HCT116 (cell line): ENCODE data around the gene TBC1D32. TPM values are rescaled to one million over a fixed set of nuclear protein-coding genes. Genes with fewer than 3 reads are reported as not detected.

Source experiments
- ATAC-seq: fragments of 200-7000 bp; cut with Tn5 transposase; 2 replicates; pipeline ENCODE4 v1.9.1; 2020; ENCODE audit warnings: mild to moderate bottlenecking, moderate library complexity
- BruUV-seq: library from RNA; stranded (reverse); fragments of 400-500 nt; replicated peaks from 2 replicates; lab custom pipeline; 2021; lab: Mats Ljungman, UMichigan
- CTCF ChIA-PET: fragments of 300-600 bp; sonication (Branson Sonifier 250); formaldehyde crosslinking; loops from one replicate; lab custom pipeline; 2021; ENCODE audit warnings: antibody characterized with exemption; lab: Charles Lee
- POLR2A ChIA-PET: fragments of 300-600, 350-600 bp; sonication (Branson Sonifier 250); formaldehyde crosslinking; loops from one replicate; lab custom pipeline; 2021; ENCODE audit warnings: antibody characterized with exemption; lab: Charles Lee
- RAD21 ChIA-PET, 2 experiments: fragments of 300-600 bp; sonication (Branson Sonifier 250); formaldehyde crosslinking; loops; one replicate each; lab custom pipeline; 2023; ENCODE audit warnings: low total read pairs in 2 of 2; ENCODE audit not compliant: uncharacterized antibody in 2 of 2, unreplicated experiment in 2 of 2, low non-redundant PET in 1 of 2; lab: Charles Lee
- DNase-seq: peaks from one replicate; pipeline ENCODE4 v3.0.0-alpha.2; 2010; ENCODE audit warnings: low read depth, low spot score
- H2AFZ ChIP-seq: fragments of 200-600 bp; shearing (Covaris generic), sonication (generic); 2 replicates; pipeline ENCODE4 v1.6.1; 2017; ENCODE audit warnings: low read depth, mixed run types, mixed read lengths, antibody characterized with exemption, low read length; ENCODE audit not compliant: poor library complexity, severe bottlenecking
- H3K27ac ChIP-seq: 2 replicates; pipeline ENCODE4 v1.5.1; 2012; ENCODE audit warnings: low read depth, low read length
- H3K27me3 ChIP-seq: fragments of 200-600 bp; sonication (generic); 2 replicates; pipeline ENCODE4 v1.6.1; 2016; ENCODE audit warnings: mixed run types, low read length, mixed read lengths; ENCODE audit not compliant: insufficient read depth
- H3K36me3 ChIP-seq, 2 experiments: fragments of 200-500 bp in 1 of 2; fragments of 200-600 bp in 1 of 2; sonication (Bioruptor generic) in 1 of 2; sonication (generic) in 1 of 2; 2 replicates each; pipeline versions ENCODE4 v1.5.1 to v1.6.1; 2014 to 2016; ENCODE audit warnings: low read length in 2 of 2, inconsistent platforms in 1 of 2, mixed read lengths in 1 of 2, mixed run types in 1 of 2; ENCODE audit not compliant: insufficient read depth in 2 of 2, control insufficient read depth in 1 of 2
- H3K4me1 ChIP-seq, 2 experiments: fragments of 200-600 bp in 1 of 2; sonication (generic) in 1 of 2; 2 replicates each; pipeline versions ENCODE4 v1.5.1 to v1.6.1; 2012 to 2017; ENCODE audit warnings: low read length in 2 of 2, inconsistent platforms in 1 of 2, mild to moderate bottlenecking in 1 of 2, mixed read lengths in 1 of 2, mixed run types in 1 of 2, moderate library complexity in 1 of 2; ENCODE audit not compliant: insufficient read depth in 2 of 2, control insufficient read depth in 1 of 2
- H3K4me2 ChIP-seq: fragments of 200-600 bp; sonication (generic); 2 replicates; pipeline ENCODE4 v1.6.1; 2017; ENCODE audit warnings: mixed run types, low read length, mixed read lengths
- H3K4me3 ChIP-seq, 2 experiments: fragments of 200-600 bp in 1 of 2; sonication (generic) in 1 of 2; replicated peaks in 1 of 2; 2 replicates each; pipeline ENCODE4 v1.5.1; 2011 to 2016; ENCODE audit warnings: low read length in 2 of 2, control low read depth in 1 of 2, low read depth in 1 of 2, mild to moderate bottlenecking in 1 of 2, mixed read lengths in 1 of 2, mixed run types in 1 of 2
- H3K79me2 ChIP-seq: fragments of 200-600 bp; sonication (generic); 2 replicates; pipeline ENCODE4 v1.6.1; 2017; ENCODE audit warnings: mild to moderate bottlenecking, mixed run types, low read length, moderate library complexity, mixed read lengths; ENCODE audit not compliant: insufficient read depth
- H3K9ac ChIP-seq: fragments of 200-600 bp; sonication (generic); 2 replicates; pipeline ENCODE4 v1.6.1; 2016; ENCODE audit warnings: low read length, mixed read lengths
- H3K9me2 ChIP-seq: fragments of 200-600 bp; sonication (generic), shearing (Covaris generic); 2 replicates; pipeline ENCODE4 v1.6.1; 2017; ENCODE audit warnings: mixed run types, mild to moderate bottlenecking, moderate library complexity; ENCODE audit not compliant: insufficient read depth
- H3K9me3 ChIP-seq, 2 experiments: fragments of 200-500 bp in 1 of 2; fragments of 200-600 bp in 1 of 2; sonication (Bioruptor generic) in 1 of 2; sonication (generic) in 1 of 2; 2 replicates each; pipeline ENCODE4 v1.6.1; 2014 to 2017; ENCODE audit warnings: low read length in 2 of 2, mixed read lengths in 2 of 2, inconsistent platforms in 1 of 2, low read depth in 1 of 2, mild to moderate bottlenecking in 1 of 2, mixed run types in 1 of 2, moderate library complexity in 1 of 2; ENCODE audit not compliant: control insufficient read depth in 1 of 2, insufficient read depth in 1 of 2
- H4K20me1 ChIP-seq: fragments of 200-600 bp; sonication (generic), shearing (Covaris generic); 2 replicates; pipeline ENCODE4 v1.6.1; 2017; ENCODE audit warnings: mixed run types, mild to moderate bottlenecking, moderate library complexity; ENCODE audit not compliant: insufficient read depth
- CBX3 ChIP-seq: IDR thresholded peaks from 2 replicates; pipeline ENCODE4 v1.6.1; 2012; ENCODE audit warnings: low read depth
- EZH2 ChIP-seq: fragments of 200-600 bp; sonication (generic); IDR thresholded peaks from 2 replicates; pipeline ENCODE4 v1.6.1; 2017; ENCODE audit warnings: antibody characterized with exemption, mixed run types
- EZH2phosphoT487 ChIP-seq: fragments of 200-600 bp; IDR thresholded peaks from 2 replicates; pipeline ENCODE4 v1.6.1; 2018; ENCODE audit warnings: antibody characterized with exemption, borderline replicate concordance
- FOSL1 ChIP-seq: IDR thresholded peaks from 2 replicates; pipeline ENCODE4 v1.6.1; 2012; ENCODE audit warnings: low read depth
- JUND ChIP-seq: IDR thresholded peaks from 2 replicates; pipeline ENCODE4 v1.6.1; 2012
- POLR2A ChIP-seq: IDR thresholded peaks from 2 replicates; pipeline ENCODE4 v1.7.0; 2011; ENCODE audit warnings: borderline replicate concordance; ENCODE audit not compliant: insufficient read depth, insufficient read length; ENCODE audit errors: extremely low read depth
- POLR2AphosphoS5 ChIP-seq: IDR thresholded peaks from 2 replicates; pipeline ENCODE4 v1.6.1; 2011; ENCODE audit warnings: mild to moderate bottlenecking, low read depth, low read length, moderate library complexity
- SIN3A ChIP-seq: IDR thresholded peaks from 2 replicates; pipeline ENCODE4 v1.6.1; 2012; ENCODE audit warnings: low read depth
- SRF ChIP-seq: IDR thresholded peaks from 2 replicates; pipeline ENCODE4 v1.6.1; 2012; ENCODE audit warnings: low read depth
- TCF7L2 ChIP-seq: IDR thresholded peaks from 2 replicates; pipeline ENCODE4 v1.7.0; 2011; ENCODE audit warnings: borderline replicate concordance, inconsistent platforms; ENCODE audit not compliant: insufficient read depth, insufficient read length; ENCODE audit errors: extremely low read depth
- YY1 ChIP-seq: IDR thresholded peaks from 2 replicates; pipeline ENCODE4 v1.6.1; 2011; ENCODE audit warnings: low read length, low read depth, moderate library complexity, mild to moderate bottlenecking; ENCODE audit not compliant: insufficient replicate concordance; ENCODE audit errors: extremely low read depth
- ZNF274 ChIP-seq: fragments of 200-500 bp; sonication (Bioruptor generic); IDR thresholded peaks from 2 replicates; pipeline ENCODE4 v1.6.1; 2014; ENCODE audit warnings: mild to moderate bottlenecking, low read depth, low read length, inconsistent platforms
- intact Hi-C: fragments of 100-400 bp; cut with micrococcal nuclease; formaldehyde crosslinking; loops from 2 replicates; pipeline ENCODE4 v1.10.0; 2022
- total RNA-seq: library from RNA; stranded (reverse); gene quantifications from one replicate; pipeline ENCODE4 v1.2.1, GENCODE V29; 2021; ENCODE audit not compliant: unreplicated experiment
- TF ChIP-seq, protein P1 (sequence below): IDR thresholded peaks from 2 replicates; pipeline ENCODE4 v1.6.1; 2012

Gene TBC1D32
- total RNA-seq, 1 experiment from 2014 or later = 13.8 TPM

GRCh38 chr6:121344539-121344938 is 10.3 kb upstream of the TBC1D32 start:
- H3K79me2 ChIP-seq = no peaks in the 10 kb centered on the region
- RAD21 ChIA-PET = no interaction called here
- H3K9me3 ChIP-seq = no peaks in the 10 kb centered on the region
- H2AFZ ChIP-seq = no peak overlapping the region
- no peak for TF ChIP-seq EZH2
- no peaks in the 10 kb centered on the region; the same call in 1 of the 2 replicates for H3K9me2 ChIP-seq
- H3K27me3 ChIP-seq = no peaks in the 10 kb centered on the region
- H3K4me1 ChIP-seq = no peaks in the 10 kb centered on the region
- DNase-seq = no peak
- no peak overlapping the region for H3K4me3 ChIP-seq
- CTCF ChIA-PET = no interaction called here
- intact Hi-C loops = no loop called here
- no peak overlapping the region for H3K27ac ChIP-seq
- no peaks in the 10 kb centered on the region for H3K36me3 ChIP-seq
- BruUV-seq = no TSS peak
- H4K20me1 ChIP-seq = no peaks in the 10 kb centered on the region
- H3K9ac ChIP-seq = no peak overlapping the region
- no peak overlapping the region for H3K4me2 ChIP-seq
- POLR2A ChIA-PET = no interaction called here
- ATAC-seq = no peak

GRCh38 chr6:121339639-121340226 is 5.5 kb upstream of the TBC1D32 start:
- no peaks in the 10 kb centered on the region for H3K9me2 ChIP-seq
- no peaks in the 10 kb centered on the region for H3K9me3 ChIP-seq
- H3K4me2 ChIP-seq = no peak overlapping the region
- no peak overlapping the region for H2AFZ ChIP-seq
- ChIA-PET RAD21 (no interaction called here), CTCF (no interaction called here), POLR2A (no interaction called here)
- no peaks in the 10 kb centered on the region for H4K20me1 ChIP-seq
- H3K4me3 ChIP-seq = no peak overlapping the region
- H3K4me1 ChIP-seq = peaks cover 0 to 9% of the 10 kb centered on the region in 2 experiments; a peak in 1 of 4 replicates
- no peaks in the 10 kb centered on the region for H3K36me3 ChIP-seq
- H3K27me3 ChIP-seq = no peaks in the 10 kb centered on the region
- no peak for ATAC-seq
- intact Hi-C loops = no loop called here
- H3K27ac ChIP-seq = no peak overlapping the region
- H3K79me2 ChIP-seq = no peaks in the 10 kb centered on the region
- TF ChIP-seq POLR2AphosphoS5 (no peak), YY1 (no peak), JUND (no peak), POLR2A (no peak), SRF (no peak), SIN3A (no peak), TCF7L2 (no peak), EZH2phosphoT487 (no peak), ZNF274 (no peak), FOSL1 (no peak), CBX3 (no peak)
- TF ChIP-seq, protein P1, sequence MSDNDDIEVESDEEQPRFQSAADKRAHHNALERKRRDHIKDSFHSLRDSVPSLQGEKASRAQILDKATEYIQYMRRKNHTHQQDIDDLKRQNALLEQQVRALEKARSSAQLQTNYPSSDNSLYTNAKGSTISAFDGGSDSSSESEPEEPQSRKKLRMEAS = no peak
- no peak for DNase-seq
- no peak overlapping the region for H3K9ac ChIP-seq
- BruUV-seq = no TSS peak
